Gastrocnemius medialis (tissue), 4 donors: ENCODE data around the gene HIRIP3.

Experiments
- POLR2A ChIP-seq, 2 donors: fragments of 450-650 bp; IDR thresholded peaks; one replicate each; pipeline ENCODE4 v1.6.1; 2017; ENCODE audit warnings: antibody characterized with exemption in 2 of 2, mild to moderate bottlenecking in 2 of 2, moderate library complexity in 2 of 2
- TF ChIP-seq, protein P1 (sequence below), 5 experiments: fragments of 450-650 bp in 3 of 5; fragments of 200-600 bp in 2 of 5; sonication (generic) in 2 of 5; IDR thresholded peaks in 4 of 5; conservative IDR thresholded peaks in 1 of 5; 1 replicate in 4 of 5; 2 replicates in 1 of 5; pipeline ENCODE4 v1.5.1; 2016 to 2019; ENCODE audit warnings: antibody characterized with exemption in 5 of 5, mild to moderate bottlenecking in 3 of 5, moderate library complexity in 3 of 5

DNA sequence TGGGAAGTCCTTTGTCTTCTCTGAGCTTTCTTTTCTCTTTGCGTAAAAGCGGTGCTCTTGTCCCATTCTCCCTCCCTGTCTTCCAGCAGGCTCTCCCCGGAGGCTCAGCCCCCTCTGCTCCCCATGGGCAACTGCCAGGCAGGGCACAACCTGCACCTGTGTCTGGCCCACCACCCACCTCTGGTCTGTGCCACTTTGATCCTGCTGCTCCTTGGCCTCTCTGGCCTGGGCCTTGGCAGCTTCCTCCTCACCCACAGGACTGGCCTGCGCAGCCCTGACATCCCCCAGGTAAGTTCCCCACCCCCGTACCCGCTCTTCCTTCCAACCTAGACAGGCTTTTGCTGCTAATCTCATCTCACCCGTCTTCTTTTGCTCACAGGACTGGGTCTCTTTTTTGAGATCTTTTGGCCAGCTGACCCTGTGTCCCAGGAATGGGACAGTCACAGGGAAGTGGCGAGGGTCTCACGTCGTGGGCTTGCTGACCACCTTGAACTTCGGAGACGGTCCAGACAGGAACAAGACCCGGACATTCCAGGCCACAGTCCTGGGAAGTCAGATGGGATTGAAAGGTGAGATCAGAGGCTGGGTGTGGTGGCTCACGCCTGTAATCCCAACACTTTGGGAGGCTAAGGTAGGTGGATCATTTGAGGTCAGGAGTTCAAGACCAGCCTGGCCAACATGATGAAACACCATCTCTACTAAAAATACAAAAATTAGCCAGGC is 32.2 kb downstream of the HIRIP3 start:
- TF ChIP-seq, protein P1, sequence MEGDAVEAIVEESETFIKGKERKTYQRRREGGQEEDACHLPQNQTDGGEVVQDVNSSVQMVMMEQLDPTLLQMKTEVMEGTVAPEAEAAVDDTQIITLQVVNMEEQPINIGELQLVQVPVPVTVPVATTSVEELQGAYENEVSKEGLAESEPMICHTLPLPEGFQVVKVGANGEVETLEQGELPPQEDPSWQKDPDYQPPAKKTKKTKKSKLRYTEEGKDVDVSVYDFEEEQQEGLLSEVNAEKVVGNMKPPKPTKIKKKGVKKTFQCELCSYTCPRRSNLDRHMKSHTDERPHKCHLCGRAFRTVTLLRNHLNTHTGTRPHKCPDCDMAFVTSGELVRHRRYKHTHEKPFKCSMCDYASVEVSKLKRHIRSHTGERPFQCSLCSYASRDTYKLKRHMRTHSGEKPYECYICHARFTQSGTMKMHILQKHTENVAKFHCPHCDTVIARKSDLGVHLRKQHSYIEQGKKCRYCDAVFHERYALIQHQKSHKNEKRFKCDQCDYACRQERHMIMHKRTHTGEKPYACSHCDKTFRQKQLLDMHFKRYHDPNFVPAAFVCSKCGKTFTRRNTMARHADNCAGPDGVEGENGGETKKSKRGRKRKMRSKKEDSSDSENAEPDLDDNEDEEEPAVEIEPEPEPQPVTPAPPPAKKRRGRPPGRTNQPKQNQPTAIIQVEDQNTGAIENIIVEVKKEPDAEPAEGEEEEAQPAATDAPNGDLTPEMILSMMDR (IDR thresholded peaks at IDR 0.05 in 4 of 5, conservative IDR thresholded peaks at IDR 0.05 in 1 of 5): no peak
- TF ChIP-seq POLR2A (IDR thresholded peaks at IDR 0.05): no peak
